NCI-H1694 treated with DMSO at 0.1 percent for 48 hours (cell line): ENCODE results near the gene LPP.
A peak's percentile ranks its signal among the peaks of the same experiment; 100 is the strongest.

Experiments
- DNase-seq: peaks from one replicate; lab custom pipeline; 2025; lab: John Stamatoyannopoulos, UW

LPP gene

DNA sequence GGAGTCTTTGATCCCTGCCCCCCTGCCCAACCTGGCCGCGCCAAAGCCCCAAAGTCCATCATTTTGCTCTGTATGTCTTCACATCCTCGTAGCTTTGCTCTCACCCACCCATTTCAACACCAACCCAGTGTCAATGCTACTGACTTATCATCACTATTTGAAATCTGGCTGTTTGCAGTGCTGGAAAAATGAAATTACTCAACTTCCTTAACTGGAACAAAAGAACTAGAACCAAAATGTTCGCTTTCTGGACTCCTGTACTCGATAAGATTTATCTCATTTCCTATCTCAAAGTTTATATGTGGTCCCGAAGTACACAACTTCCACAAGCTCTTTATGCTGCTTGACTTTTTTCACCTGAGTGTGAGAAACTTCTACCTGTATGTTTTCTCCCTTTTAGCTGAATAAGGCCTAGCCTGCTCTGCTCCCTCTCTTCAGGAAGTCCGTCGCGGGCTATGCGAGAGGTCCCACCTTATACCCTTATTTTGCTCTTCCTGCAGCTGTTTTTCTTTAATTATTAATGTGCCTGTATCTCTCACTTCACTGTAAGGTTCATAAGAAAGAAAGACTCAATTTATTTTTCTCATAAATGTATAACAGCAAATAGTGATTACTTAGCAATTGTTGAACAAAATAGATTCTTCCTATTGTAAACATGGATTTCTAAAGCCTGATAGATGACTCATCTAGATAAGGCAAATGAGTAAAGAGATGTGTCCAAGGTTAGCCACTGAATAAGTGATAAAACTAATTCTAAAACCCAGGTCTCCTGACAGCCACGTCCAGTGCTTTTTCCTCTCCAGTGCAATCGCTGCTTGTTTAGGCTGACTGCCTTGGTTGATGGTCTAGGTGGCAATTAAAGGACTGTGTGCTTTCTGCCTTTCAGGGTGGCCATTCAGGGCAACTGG, 553.7 kb downstream of the LPP start:
- no peak for DNase-seq

GRCh38 chr3:188711881-188712247, 557.9 kb downstream of the LPP start:
- no peak for DNase-seq

DNA sequence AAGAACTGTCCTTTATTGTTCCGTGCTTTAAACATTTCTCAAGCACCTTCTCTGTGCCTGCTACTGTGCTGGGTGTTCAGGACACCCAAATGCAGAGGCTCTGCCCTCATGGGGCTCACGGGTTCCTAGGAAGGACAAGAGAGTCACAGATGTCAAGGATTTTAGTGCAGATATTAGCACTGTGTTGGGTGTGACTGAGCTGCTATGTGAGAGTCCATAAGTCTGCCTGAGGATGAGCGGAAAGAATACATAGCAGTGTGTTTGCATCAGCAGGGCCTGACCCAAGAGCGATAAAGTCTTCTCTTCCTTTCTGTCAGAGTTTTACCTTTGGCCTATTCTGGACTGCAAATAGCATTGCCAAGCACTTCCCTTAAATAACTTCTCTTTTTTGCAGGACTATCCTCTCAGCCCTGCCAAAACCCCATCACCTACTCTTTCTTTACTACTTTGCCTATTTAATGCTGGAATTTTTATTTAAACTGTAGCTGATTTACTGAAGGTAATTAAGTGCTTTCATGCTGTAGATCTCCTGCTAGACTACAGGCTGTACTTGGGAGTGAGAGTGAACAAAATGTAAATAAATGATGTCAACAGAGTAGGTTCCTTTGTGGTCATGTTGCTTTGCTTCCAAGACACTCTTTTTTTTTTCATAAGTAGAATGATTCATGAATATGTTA, 558.4 kb downstream of the LPP start:
- DNase-seq: no peak

DNA sequence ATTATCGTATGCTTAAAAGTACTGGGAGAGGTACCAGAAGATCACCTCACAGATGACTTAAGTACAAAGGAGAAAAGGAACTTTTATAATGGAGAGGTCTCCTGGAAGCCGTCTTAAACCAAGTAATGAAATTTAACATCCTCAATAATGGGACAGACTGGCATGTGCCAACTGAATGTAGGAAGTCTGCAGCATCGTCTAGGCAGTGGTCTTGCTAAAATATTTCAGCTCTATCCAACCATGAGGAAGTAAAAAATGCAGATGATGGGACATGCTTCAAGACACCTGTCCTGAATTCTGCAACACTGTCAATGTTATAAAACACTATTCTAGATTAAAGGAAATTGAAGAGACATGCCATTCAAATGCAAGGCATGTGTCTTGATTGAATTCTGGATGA, 559.0 kb downstream of the LPP start:
- no peak for DNase-seq

GRCh38 chr3:188719545-188719944, 565.6 kb downstream of the LPP start:
- no peak for DNase-seq

- no peak for DNase-seq
Measured at GRCh38 chr3:188720215-188720614, 566.3 kb downstream of the LPP start.

- DNase-seq: no peak
Measured at GRCh38 chr3:188720636-188721035, 566.7 kb downstream of the LPP start.

GRCh38 chr3:188721312-188721711, 567.4 kb downstream of the LPP start:
- DNase-seq: no peak

GRCh38 chr3:188721990-188722389, 568.0 kb downstream of the LPP start:
- no peak for DNase-seq

GRCh38 chr3:188722963-188723362, 569.0 kb downstream of the LPP start:
- DNase-seq: no peak

DNA sequence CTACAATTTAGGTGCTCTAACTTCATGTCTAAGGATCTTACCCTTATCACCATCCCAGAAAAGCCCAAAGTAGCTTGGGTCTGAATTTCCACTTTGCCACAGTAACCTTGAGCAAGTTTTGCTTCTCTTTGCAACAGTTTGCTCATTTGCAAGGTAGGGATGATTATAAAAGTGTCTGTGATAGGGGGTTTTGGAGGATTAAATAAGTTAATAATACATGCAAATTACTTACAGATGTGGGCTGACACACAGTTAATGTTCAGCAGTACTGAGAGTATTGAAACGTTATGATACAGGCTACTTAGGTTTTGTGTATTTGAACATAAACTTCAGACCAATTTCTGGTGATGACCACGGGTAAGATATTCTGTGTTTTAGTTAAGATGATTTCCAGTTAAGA, 573.1 kb downstream of the LPP start:
- no peak for DNase-seq

- DNase-seq: no peak
Measured at GRCh38 chr3:188728371-188728896, 574.5 kb downstream of the LPP start.

- no peak for DNase-seq
Measured at GRCh38 chr3:188729422-188729821, 575.5 kb downstream of the LPP start.

GRCh38 chr3:188734395-188734794, 580.4 kb downstream of the LPP start:
- DNase-seq: peak; percentile 93

- no peak for DNase-seq
Measured at GRCh38 chr3:188739511-188739910, 585.6 kb downstream of the LPP start.

DNA sequence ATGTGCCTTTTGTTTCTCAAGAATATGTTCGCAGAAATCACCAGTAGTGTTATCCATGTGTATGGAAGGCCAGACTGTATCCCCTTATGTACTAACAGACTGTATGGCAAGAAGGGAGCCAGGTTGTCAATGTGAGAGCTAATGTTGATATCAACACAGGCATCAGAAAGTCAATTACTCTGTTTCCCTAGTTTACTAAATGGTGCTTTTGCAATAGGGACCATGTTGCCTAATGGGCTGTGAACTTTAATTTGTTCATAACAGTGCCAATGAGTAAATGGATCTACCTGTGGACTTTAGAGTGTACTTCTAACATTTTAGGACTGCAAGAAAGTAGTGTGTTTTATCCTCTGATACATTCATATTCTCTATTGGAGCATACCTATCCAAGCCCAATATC, 586.1 kb downstream of the LPP start:
- no peak for DNase-seq

DNA sequence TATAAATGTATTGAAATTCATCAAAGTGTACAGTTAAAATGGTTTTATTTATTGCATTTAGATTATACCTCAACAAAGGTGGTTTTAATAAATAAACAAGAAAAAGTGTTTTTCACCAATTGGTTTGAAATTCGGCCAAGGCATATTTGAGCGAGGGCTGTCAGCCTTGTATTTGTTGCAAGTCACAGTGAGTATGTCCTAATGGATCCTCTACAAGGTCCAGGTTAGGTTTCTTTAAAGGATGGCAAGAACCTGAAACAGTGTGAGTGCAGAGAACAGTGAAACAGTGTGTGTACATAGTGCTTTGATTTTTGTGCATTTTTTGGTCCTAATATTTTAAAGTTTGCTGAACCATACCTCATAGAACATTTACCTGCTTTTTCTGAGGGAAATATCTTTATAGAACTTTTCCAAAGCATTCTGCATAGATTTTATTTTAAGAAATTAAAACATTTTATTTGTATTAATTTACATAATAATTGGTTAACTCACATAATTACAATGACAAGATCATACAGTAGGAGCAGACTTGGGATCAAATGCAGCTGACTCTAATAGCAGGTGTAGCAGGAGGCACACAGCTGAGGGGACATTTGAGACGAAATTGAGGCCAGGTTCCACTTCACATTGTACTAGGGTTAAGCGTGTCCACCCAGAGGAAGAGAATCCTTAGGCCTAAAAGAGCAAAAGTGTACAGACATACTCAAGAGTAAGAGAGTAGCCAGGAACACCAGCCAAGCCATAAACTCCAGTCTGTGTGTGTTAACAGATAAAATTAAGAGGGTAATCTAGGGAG, 589.0 kb downstream of the LPP start:
- DNase-seq: no peak

DNA sequence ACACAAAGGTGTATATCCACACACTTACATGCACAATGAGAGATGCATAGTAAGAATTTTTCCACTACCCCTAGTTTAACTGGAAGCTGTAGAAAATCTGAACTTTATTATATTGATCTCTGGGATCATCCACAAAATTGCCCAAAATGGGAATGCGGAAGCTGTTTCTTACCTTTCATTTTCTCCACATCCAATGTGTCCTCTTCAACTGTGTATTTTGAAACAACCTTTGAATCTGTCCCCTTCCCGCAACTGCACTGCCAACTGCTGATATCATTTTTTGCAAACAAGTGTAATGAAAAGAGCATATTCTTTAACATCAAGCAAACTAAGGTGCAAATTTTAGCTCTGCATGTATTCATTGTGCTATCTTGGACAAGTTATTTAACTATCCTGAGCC, 590.2 kb downstream of the LPP start:
- no peak for DNase-seq

- no peak for DNase-seq
Measured at GRCh38 chr3:188745031-188745430, 591.1 kb downstream of the LPP start.

- DNase-seq: no peak
Measured at GRCh38 chr3:188746291-188746783, 592.4 kb downstream of the LPP start.

DNA sequence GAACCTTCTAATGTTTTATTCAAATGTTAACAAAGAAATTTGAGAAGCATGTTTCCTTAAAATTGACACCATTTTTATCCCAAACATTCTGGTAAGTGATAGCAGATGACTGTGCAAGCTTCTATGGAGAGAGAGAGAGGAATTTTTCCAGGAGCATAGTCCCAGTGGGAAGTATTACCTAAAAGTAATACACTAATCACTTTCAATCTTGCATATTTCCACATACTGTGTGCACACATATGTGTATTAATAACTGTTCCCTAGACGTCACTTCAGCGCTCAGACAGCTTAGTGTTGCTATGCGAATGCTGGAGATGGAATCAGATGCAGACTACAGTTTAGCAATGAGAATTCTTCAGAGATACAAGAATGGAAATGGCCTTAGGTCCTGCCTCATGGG, 593.5 kb downstream of the LPP start:
- no peak for DNase-seq

DNA sequence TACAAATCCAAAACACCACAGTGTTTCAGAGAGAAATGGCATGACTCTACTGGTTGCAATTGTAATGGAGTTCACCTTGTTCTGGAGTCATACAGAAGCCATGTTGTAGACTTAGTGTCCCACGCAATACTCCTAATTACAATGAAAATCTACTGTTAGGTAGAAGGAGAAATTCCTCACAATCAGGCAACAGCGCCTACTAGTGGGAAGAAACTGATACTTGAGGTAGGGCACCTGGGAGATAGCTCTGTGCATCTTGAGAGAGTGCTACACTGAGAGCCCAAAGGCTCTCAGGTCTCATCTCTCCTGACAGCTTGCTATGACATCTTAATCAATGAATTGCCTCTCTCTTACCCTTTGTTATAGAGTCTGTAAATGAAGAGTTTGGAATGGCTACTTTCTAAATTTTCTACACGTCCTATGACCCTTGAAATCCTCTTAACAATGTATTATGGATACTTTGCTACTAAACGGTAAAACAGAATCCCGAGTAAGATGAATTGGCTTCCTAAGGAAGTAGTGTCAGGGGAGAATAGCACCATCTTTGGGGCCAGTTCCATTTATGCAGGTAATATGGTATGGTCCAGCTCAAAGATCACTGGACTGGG, 595.2 kb downstream of the LPP start:
- no peak for DNase-seq
